Neutrophil (primary cell): ENCODE results near the gene ZNF710.
"Not testable (repeated sequence)": the region's sequence is repeated elsewhere in the genome, so short reads cannot be mapped to it uniquely, and the experiment has no call there.

ENCODE experiments used
- H3K27ac ChIP-seq: fragments of 200-600 bp; sonication (generic); 2 replicates; pipeline ENCODE4 v1.5.1; 2016; ENCODE audit warnings: mild to moderate bottlenecking, moderate library complexity
- H3K27me3 ChIP-seq: fragments of 200-600 bp; sonication (generic); 2 replicates; pipeline ENCODE4 v1.6.0; 2016; ENCODE audit warnings: mild to moderate bottlenecking
- H3K36me3 ChIP-seq: fragments of 200-600 bp; sonication (generic); 2 replicates; pipeline ENCODE4 v1.5.1; 2017
- H3K4me1 ChIP-seq, 2 experiments: fragments of 200-600 bp in 1 of 2; sonication (generic) in 1 of 2; 1 replicate in 1 of 2; 2 replicates in 1 of 2; pipeline versions ENCODE4 v1.5.1 to v1.6.1; 2013 to 2016; ENCODE audit warnings: low read depth in 1 of 2, low read length in 1 of 2, mild to moderate bottlenecking in 1 of 2, moderate library complexity in 1 of 2; ENCODE audit not compliant: control insufficient read depth in 1 of 2, insufficient read depth in 1 of 2
- H3K4me3 ChIP-seq, 2 experiments: fragments of 200-600 bp in 1 of 2; sonication (generic) in 1 of 2; 1 replicate in 1 of 2; 2 replicates in 1 of 2; pipeline ENCODE4 v1.5.1; 2013 to 2016; ENCODE audit warnings: low read depth in 1 of 2, low read length in 1 of 2, mild to moderate bottlenecking in 1 of 2, moderate library complexity in 1 of 2
- H3K9me3 ChIP-seq: fragments of 200-600 bp; sonication (generic); 2 replicates; pipeline ENCODE4 v1.5.1; 2016
- TF ChIP-seq, protein P1 (sequence below): fragments of 200-600 bp; sonication (generic); IDR thresholded peaks from 2 replicates; pipeline ENCODE4 v1.5.1; 2016; ENCODE audit warnings: antibody characterized with exemption

The ZNF710 gene

DNA sequence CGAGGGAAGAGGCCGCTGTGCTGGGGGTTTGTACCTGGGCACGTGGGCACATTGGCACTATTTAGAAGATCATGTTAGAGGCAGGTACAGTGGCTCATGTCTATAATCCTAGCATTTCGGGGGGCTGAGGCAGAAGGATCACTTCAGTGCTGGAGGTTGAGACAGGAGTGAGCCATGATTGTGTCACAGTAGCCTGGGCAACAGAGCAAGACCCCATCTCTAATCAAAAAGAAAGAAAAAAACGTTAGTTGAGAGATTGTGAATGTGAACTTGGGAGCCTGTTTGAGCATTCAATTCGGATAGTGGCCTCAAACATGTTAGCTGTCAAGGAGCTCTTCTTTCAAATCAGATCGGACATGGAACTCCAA, 64.5 kb downstream of the ZNF710 start:
- TF ChIP-seq, protein P1, sequence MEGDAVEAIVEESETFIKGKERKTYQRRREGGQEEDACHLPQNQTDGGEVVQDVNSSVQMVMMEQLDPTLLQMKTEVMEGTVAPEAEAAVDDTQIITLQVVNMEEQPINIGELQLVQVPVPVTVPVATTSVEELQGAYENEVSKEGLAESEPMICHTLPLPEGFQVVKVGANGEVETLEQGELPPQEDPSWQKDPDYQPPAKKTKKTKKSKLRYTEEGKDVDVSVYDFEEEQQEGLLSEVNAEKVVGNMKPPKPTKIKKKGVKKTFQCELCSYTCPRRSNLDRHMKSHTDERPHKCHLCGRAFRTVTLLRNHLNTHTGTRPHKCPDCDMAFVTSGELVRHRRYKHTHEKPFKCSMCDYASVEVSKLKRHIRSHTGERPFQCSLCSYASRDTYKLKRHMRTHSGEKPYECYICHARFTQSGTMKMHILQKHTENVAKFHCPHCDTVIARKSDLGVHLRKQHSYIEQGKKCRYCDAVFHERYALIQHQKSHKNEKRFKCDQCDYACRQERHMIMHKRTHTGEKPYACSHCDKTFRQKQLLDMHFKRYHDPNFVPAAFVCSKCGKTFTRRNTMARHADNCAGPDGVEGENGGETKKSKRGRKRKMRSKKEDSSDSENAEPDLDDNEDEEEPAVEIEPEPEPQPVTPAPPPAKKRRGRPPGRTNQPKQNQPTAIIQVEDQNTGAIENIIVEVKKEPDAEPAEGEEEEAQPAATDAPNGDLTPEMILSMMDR, result no peak
- Histone ChIP-seq H3K4me1 (peaks cover 76 to 77% of the 10 kb centered on the region in 2 experiments), H3K9me3 (no peaks in the 10 kb centered on the region), H3K4me3 (peak overlapping the region; percentile 45 to 55), H3K27ac (peak overlapping the region; percentile 97), H3K27me3 (no peaks in the 10 kb centered on the region), H3K36me3 (peaks cover 19% of the 10 kb centered on the region)

DNA sequence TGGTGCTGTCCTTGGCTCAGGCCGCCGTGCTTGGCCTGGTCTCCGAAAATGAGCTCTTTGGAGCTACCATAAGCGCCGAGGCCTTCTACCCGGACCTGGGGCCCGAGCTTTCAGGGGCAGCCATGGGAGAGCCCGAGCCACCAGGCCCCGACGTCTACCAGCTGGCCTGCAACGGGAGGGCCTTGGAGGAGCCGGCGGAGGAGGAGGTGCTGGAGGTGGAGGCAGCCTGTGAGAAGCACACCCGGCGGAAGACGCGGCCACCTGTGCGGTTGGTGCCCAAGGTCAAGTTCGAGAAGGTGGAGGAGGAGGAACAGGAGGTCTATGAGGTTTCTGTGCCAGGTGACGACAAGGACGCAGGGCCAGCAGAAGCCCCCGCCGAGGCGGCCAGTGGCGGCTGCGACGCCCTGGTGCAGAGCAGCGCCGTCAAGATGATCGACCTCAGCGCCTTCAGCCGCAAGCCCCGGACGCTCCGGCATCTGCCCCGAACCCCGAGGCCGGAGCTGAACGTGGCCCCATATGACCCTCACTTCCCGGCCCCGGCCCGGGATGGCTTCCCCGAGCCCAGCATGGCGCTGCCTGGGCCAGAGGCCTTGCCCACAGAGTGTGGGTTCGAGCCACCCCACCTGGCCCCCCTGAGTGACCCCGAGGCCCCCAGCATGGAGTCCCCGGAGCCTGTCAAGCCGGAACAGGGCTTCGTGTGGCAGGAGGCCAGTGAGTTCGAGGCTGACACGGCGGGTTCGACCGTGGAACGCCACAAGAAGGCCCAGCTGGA, 66.2 kb downstream of the ZNF710 start:
- peaks cover 20% of the 10 kb centered on the region for H3K36me3 ChIP-seq
- H3K4me3 ChIP-seq, result no peak overlapping the region
- peaks cover 67 to 68% of the 10 kb centered on the region in 2 experiments for H3K4me1 ChIP-seq
- H3K9me3 ChIP-seq, result no peaks in the 10 kb centered on the region
- TF ChIP-seq, protein P1, result no peak
- peak overlapping the region; percentile 97 for H3K27ac ChIP-seq
- H3K27me3 ChIP-seq, result no peaks in the 10 kb centered on the region

DNA sequence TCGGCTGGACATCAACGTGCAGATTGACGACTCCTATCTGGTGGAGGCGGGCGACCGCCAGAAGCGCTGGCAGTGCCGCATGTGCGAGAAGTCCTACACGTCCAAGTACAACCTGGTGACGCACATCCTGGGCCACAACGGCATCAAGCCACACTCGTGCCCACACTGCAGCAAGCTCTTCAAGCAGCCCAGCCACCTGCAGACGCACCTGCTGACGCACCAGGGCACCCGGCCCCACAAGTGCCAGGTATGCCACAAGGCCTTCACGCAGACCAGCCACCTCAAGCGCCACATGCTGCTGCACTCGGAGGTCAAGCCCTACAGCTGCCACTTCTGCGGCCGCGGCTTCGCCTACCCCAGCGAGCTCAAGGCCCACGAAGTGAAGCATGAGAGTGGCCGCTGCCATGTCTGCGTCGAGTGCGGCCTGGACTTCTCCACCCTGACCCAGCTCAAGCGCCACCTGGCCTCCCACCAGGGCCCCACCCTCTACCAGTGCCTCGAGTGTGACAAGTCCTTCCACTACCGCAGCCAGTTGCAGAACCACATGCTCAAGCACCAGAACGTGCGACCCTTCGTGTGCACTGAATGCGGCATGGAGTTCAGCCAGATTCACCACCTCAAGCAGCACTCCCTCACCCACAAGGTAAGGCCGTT, 67.0 kb downstream of the ZNF710 start:
- Histone ChIP-seq H3K4me1 (peaks cover 60 to 61% of the 10 kb centered on the region in 2 experiments), H3K36me3 (peaks cover 27% of the 10 kb centered on the region), H3K9me3 (no peaks in the 10 kb centered on the region), H3K27ac (no peak overlapping the region), H3K4me3 (no peak overlapping the region), H3K27me3 (no peaks in the 10 kb centered on the region)
- TF ChIP-seq, protein P1, result no peak

DNA sequence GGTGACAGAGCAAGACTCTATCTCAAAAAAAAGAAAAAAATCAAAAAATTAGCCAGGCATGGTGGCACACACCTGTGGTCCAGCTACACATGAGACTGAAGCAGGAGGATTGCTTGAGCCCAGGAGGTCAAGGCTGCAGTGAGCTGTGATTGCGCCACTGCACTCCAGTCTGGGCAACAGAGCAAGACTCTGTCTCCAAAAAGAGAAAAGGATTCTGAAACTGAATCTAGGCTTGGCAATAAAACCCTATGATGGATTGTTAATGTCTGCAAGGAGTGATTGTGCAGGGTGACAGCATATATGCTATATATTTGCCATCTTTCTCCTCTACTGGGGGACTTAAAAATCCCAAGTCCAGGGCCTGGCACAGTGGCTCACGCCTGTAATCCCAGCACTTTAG, 69.5 kb downstream of the ZNF710 start:
- H3K9me3 ChIP-seq, H3K27me3 ChIP-seq, H3K4me3 ChIP-seq: not testable (repeated sequence)
- Histone ChIP-seq H3K36me3 (peaks cover 51% of the 10 kb centered on the region), H3K4me1 (peaks cover 34 to 35% of the 10 kb centered on the region in 2 experiments), H3K27ac (peak overlapping the region; percentile 69)

DNA sequence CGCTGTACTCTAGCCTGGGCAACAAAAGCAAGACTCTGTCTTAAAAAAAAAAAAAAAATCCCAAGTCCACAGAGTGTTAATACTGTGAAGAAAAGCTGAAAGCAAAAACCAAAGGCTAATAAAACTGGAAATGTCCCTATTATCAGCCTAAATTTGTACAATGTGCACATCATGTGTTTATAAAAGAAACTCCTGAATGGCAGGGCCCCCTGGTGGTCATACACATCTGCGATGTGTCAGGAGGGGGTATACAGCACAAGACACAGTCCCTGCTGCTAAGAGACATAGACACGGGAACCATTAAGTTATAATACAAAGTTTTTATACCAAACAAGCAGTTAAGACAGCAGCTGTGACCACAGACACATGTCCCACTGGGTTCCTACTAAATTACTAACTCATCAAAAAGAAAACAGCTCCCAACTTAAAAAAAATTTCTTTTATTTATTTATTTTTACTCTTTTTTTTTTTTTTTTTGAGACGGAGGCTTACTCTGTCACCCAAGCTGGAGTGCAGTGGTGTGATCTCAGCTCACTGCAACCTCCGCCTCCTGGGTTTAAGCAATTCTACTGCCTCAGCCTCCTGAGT, 70.2 kb downstream of the ZNF710 start:
- Histone ChIP-seq H3K4me1 (peaks cover 28 to 29% of the 10 kb centered on the region in 2 experiments), H3K27ac (peak overlapping the region; percentile 69), H3K27me3 (no peaks in the 10 kb centered on the region), H3K9me3 (no peaks in the 10 kb centered on the region), H3K36me3 (peaks cover 58% of the 10 kb centered on the region), H3K4me3 (no peak overlapping the region)
- TF ChIP-seq, protein P1, result peak; percentile 76
